ENCODE data around the gene CFB. TPM values are rescaled to one million over a fixed set of nuclear protein-coding genes. Genes with fewer than 3 reads are reported as not detected.

Gene CFB
- total RNA-seq, 1 donor from 2014 or later = not detected

Other genes with a start within 250 kb of the CFB start
- 49.3 and 59.1 TPM in 2 replicates for gene ABHD16A, start 242.8 kb upstream of the CFB start, total RNA-seq
- gene LY6G6F, start 239.2 kb upstream of the CFB start, total RNA-seq = not detected in 2 replicates
- not detected in 2 replicates for gene LY6G6D, start 230.7 kb upstream of the CFB start, total RNA-seq
- not detected in 2 replicates for gene LY6G6C, start 224.3 kb upstream of the CFB start, total RNA-seq
- gene MPIG6B, start 222.7 kb upstream of the CFB start, total RNA-seq = 0.12 TPM in 1 of 2 replicates, not detected in the other
- 30.7 and 32.5 TPM in 2 replicates for gene DDAH2, start 216.8 kb upstream of the CFB start, total RNA-seq
- gene CLIC1, start 209.6 kb upstream of the CFB start, total RNA-seq = 374 and 397 TPM in 2 replicates
- 35.4 and 47.3 TPM in 2 replicates for gene MSH5, start 206.1 kb upstream of the CFB start, total RNA-seq
- gene SAPCD1, start 183.4 kb upstream of the CFB start, total RNA-seq = 7.7 and 9.0 TPM in 2 replicates
- gene VWA7, start 168.8 kb upstream of the CFB start, total RNA-seq = 1.6 and 2.9 TPM in 2 replicates
- gene VARS1, start 150.3 kb upstream of the CFB start, total RNA-seq = 136 and 140 TPM in 2 replicates
- 61.8 and 68.6 TPM in 2 replicates for gene LSM2, start 139.1 kb upstream of the CFB start, total RNA-seq
- gene HSPA1L, start 130.8 kb upstream of the CFB start, total RNA-seq = 1.2 and 2.1 TPM in 2 replicates
- 27.1 and 28.1 TPM in 2 replicates for gene HSPA1A, start 130.6 kb upstream of the CFB start, total RNA-seq
- gene HSPA1B, start 118.4 kb upstream of the CFB start, total RNA-seq = 23.7 and 30.4 TPM in 2 replicates
- 18.3 and 19.2 TPM in 2 replicates for gene NEU1, start 83.3 kb upstream of the CFB start, total RNA-seq
- gene SLC44A4, start 67.1 kb upstream of the CFB start, total RNA-seq = 0.17 TPM in 1 of 2 replicates, not detected in the other
- gene EHMT2, start 48.4 kb upstream of the CFB start, total RNA-seq = 49.9 and 58.4 TPM in 2 replicates
- gene ZBTB12, start 44.0 kb upstream of the CFB start, total RNA-seq = 4.8 and 5.5 TPM in 2 replicates
- gene C2, start 18.4 kb upstream of the CFB start, total RNA-seq = 0.78 and 0.95 TPM in 2 replicates
- 57.9 and 63.3 TPM in 2 replicates for gene NELFE, start 12.9 kb downstream of the CFB start, total RNA-seq
- 95.8 and 102 TPM in 2 replicates for gene SKIC2, start 13.1 kb downstream of the CFB start, total RNA-seq
- gene DXO, start 26.0 kb downstream of the CFB start, total RNA-seq = 23.7 and 29.4 TPM in 2 replicates
- gene C4A, start 36.0 kb downstream of the CFB start, total RNA-seq = 4.6 and 6.8 TPM in 2 replicates
- gene C4B, start 68.7 kb downstream of the CFB start, total RNA-seq = 5.1 and 5.3 TPM in 2 replicates
- gene CYP21A2, start 92.3 kb downstream of the CFB start, total RNA-seq = 0.10 TPM in 1 of 2 replicates, not detected in the other
- 5.9 and 12.4 TPM in 2 replicates for gene TNXB, start 163.2 kb downstream of the CFB start, total RNA-seq
- 144 and 148 TPM in 2 replicates for gene ATF6B, start 182.2 kb downstream of the CFB start, total RNA-seq
- 4.1 and 4.4 TPM in 2 replicates for gene FKBPL, start 184.2 kb downstream of the CFB start, total RNA-seq
- gene PRRT1, start 205.8 kb downstream of the CFB start, total RNA-seq = not detected in 2 replicates
- gene PPT2, start 208.0 kb downstream of the CFB start, total RNA-seq = 1.8 and 3.0 TPM in 2 replicates
- 2.2 and 3.4 TPM in 2 replicates for gene EGFL8, start 218.5 kb downstream of the CFB start, total RNA-seq
- 26.4 and 27.0 TPM in 2 replicates for gene AGPAT1, start 230.0 kb downstream of the CFB start, total RNA-seq
- gene RNF5, start 232.3 kb downstream of the CFB start, total RNA-seq = 39.7 and 41.8 TPM in 2 replicates
- gene AGER, start 238.2 kb downstream of the CFB start, total RNA-seq = 23.5 and 30.8 TPM in 2 replicates
- 134 and 153 TPM in 2 replicates for gene PBX2, start 244.1 kb downstream of the CFB start, total RNA-seq
- 185 and 199 TPM in 2 replicates for gene GPSM3, start 246.5 kb downstream of the CFB start, total RNA-seq

Measured in activated B cell treated with CpG ODN at 0.5 μM for 24 hours (primary cell).